Natural killer cell (primary cell): ENCODE measurements around the gene LDHAL6B. TPM values are rescaled to one million over a fixed set of nuclear protein-coding genes. Genes with fewer than 3 reads are reported as not detected.

Experiments
- ATAC-seq, 3 donors: fragments of 150-1000 bp in 2 of 3; fragments of 200-7000 bp in 1 of 3; cut with Tn5 transposase; 1 replicate in 1 of 3; 2 replicates in 2 of 3; pipeline ENCODE4 v1.10.0; 2021; ENCODE audit warnings: mild to moderate bottlenecking in 2 of 3, moderate library complexity in 2 of 3
- DNase-seq, 2 donors: peaks; one replicate each; pipeline versions ENCODE4 v3.0.0 to v3.0.0-alpha.2; 2013 to 2021; ENCODE audit warnings: mixed read lengths in 1 of 2
- H3K27ac ChIP-seq: one replicate; pipeline ENCODE4 v1.5.1; 2013; ENCODE audit warnings: mild to moderate bottlenecking, low read length
- H3K27me3 ChIP-seq: one replicate; pipeline ENCODE4 v1.6.1; 2013; ENCODE audit warnings: low read length; ENCODE audit not compliant: control insufficient read depth, insufficient read depth
- H3K36me3 ChIP-seq: one replicate; pipeline ENCODE4 v1.6.1; 2013; ENCODE audit warnings: low read length; ENCODE audit not compliant: control insufficient read depth, insufficient read depth
- H3K4me1 ChIP-seq: one replicate; pipeline ENCODE4 v1.6.1; 2013; ENCODE audit warnings: low read length; ENCODE audit not compliant: control insufficient read depth, insufficient read depth
- H3K4me3 ChIP-seq: one replicate; pipeline ENCODE4 v1.5.1; 2013; ENCODE audit warnings: low read length
- H3K9me3 ChIP-seq: one replicate; pipeline ENCODE4 v1.6.1; 2013; ENCODE audit warnings: low read length; ENCODE audit not compliant: control insufficient read depth, insufficient read depth
- H3K27ac Mint-ChIP-seq, 2 donors: one replicate each; pipeline ENCODE4 v1.8.0; 2022; ENCODE audit warnings: mild to moderate bottlenecking in 2 of 2, mixed read lengths in 2 of 2, moderate library complexity in 1 of 2
- H3K27me3 Mint-ChIP-seq, 2 donors: one replicate each; pipeline ENCODE4 v1.8.0; 2022; ENCODE audit warnings: low read depth in 2 of 2, mixed read lengths in 2 of 2
- H3K36me3 Mint-ChIP-seq: one replicate; pipeline ENCODE4 v1.8.0; 2022; ENCODE audit warnings: mixed read lengths
- H3K4me1 Mint-ChIP-seq, 2 donors: one replicate each; pipeline ENCODE4 v1.8.0; 2022; ENCODE audit warnings: mixed read lengths in 2 of 2
- H3K4me3 Mint-ChIP-seq: one replicate; pipeline ENCODE4 v1.8.0; 2022; ENCODE audit warnings: mild to moderate bottlenecking, moderate library complexity, mixed read lengths
- H3K9me3 Mint-ChIP-seq, 2 donors: one replicate each; pipeline ENCODE4 v1.8.0; 2022; ENCODE audit warnings: mixed read lengths in 2 of 2
- CTCF ChIP-seq: fragments of 200-600 bp; IDR thresholded peaks from one replicate; pipeline ENCODE4 v1.8.0; 2022; ENCODE audit warnings: antibody characterized with exemption
- WGBS: methylation state at CpG from one replicate; pipeline ENCODE4 v1.1.7; 2013; ENCODE audit warnings: missing lambda C conversion rate; ENCODE audit not compliant: insufficient coverage; 5-methylcytosine and 5-hydroxymethylcytosine counted together
- intact Hi-C: fragments of 100-400 bp; cut with micrococcal nuclease; formaldehyde crosslinking; loops from one replicate; pipeline ENCODE4 v1.14.2; 2022
- total RNA-seq, 4 donors: library from RNA; stranded (reverse); fragments of 120-200 nt in 1 of 4; gene quantifications; one replicate each; pipeline versions ENCODE4 v1.2.3 to v1.2.4, GENCODE V29; 2013 to 2022

Gene LDHAL6B
- total RNA-seq, 3 donors from 2014 or later (not counting 1 experiment from before 2014, with no cell fraction given) = not detected

GRCh38 chr15:59221511-59222505, 15.2 kb downstream of the LDHAL6B start:
- no peak overlapping the region for H3K4me3 Mint-ChIP-seq
- Histone ChIP-seq H3K27ac (no peak overlapping the region), H3K27me3 (no peaks in the 10 kb centered on the region), H3K36me3 (no peaks in the 10 kb centered on the region), H3K4me3 (no peak overlapping the region), H3K4me1 (no peaks in the 10 kb centered on the region), H3K9me3 (no peaks in the 10 kb centered on the region)
- DNase-seq (no peak), ATAC-seq (no peak)
- no peaks in the 10 kb centered on the region for H3K4me1 Mint-ChIP-seq
- H3K27ac Mint-ChIP-seq = no peak overlapping the region
- 84% methylated on average over 4 of the region's 5 CpGs for WGBS
- H3K27me3 Mint-ChIP-seq = no peaks in the 10 kb centered on the region
- intact Hi-C loops = no loop called here
- no peaks in the 10 kb centered on the region for H3K9me3 Mint-ChIP-seq
- TF ChIP-seq CTCF = no peak
- H3K36me3 Mint-ChIP-seq = no peaks in the 10 kb centered on the region

- no peak for DNase-seq
- Histone ChIP-seq H3K36me3 (no peaks in the 10 kb centered on the region), H3K27me3 (no peaks in the 10 kb centered on the region), H3K9me3 (no peaks in the 10 kb centered on the region), H3K4me3 (no peak overlapping the region), H3K27ac (no peak overlapping the region), H3K4me1 (no peaks in the 10 kb centered on the region)
- intact Hi-C loops = no loop called here
- Mint-ChIP-seq H3K27me3 (no peaks in the 10 kb centered on the region), H3K27ac (no peak overlapping the region), H3K36me3 (no peaks in the 10 kb centered on the region), H3K4me3 (no peak overlapping the region), H3K9me3 (no peaks in the 10 kb centered on the region), H3K4me1 (peaks cover 0 to 8% of the 10 kb centered on the region in 2 donors)
- TF ChIP-seq CTCF = no peak
- no peak for ATAC-seq
- WGBS = 91% methylated on average over 11 of the region's 11 CpGs
These were observed 16.4 kb downstream of the LDHAL6B start for GRCh38 chr15:59222906-59223550.

- peaks cover 0 to 8% of the 10 kb centered on the region in 2 donors for H3K4me1 Mint-ChIP-seq
- no peaks in the 10 kb centered on the region for H3K4me1 ChIP-seq
- H3K27ac ChIP-seq = no peak overlapping the region
- no peaks in the 10 kb centered on the region for H3K36me3 Mint-ChIP-seq
- no peaks in the 10 kb centered on the region for H3K36me3 ChIP-seq
- no peak overlapping the region for H3K4me3 Mint-ChIP-seq
- H3K27me3 Mint-ChIP-seq = no peaks in the 10 kb centered on the region
- DNase-seq (no peak), ATAC-seq (no peak)
- no peak overlapping the region for H3K4me3 ChIP-seq
- no peaks in the 10 kb centered on the region for H3K9me3 ChIP-seq
- WGBS = 79% methylated on average over 3 of the region's 3 CpGs
- no peak overlapping the region for H3K27ac Mint-ChIP-seq
- intact Hi-C loops = no loop called here
- no peaks in the 10 kb centered on the region for H3K27me3 ChIP-seq
- TF ChIP-seq CTCF = no peak
- H3K9me3 Mint-ChIP-seq = no peaks in the 10 kb centered on the region
These were observed 17.1 kb downstream of the LDHAL6B start for GRCh38 chr15:59223736-59224135.
